HG03064 (cell line): Measurements from ENCODE around the gene GPX6.
"Not testable (repeated sequence)": the region's sequence is repeated elsewhere in the genome, so short reads cannot be mapped to it uniquely, and the experiment has no call there.

Source experiments
- ATAC-seq: cut with Tn5 transposase; IDR thresholded peaks from one replicate; pipeline ENCODE4 v1.9.1; 2021; ENCODE audit warnings: low read depth; ENCODE audit not compliant: unreplicated experiment

GPX6 gene

GRCh38 chr6:28486988-28487742 is 28.4 kb downstream of the GPX6 start:
- ATAC-seq, result no peak

DNA sequence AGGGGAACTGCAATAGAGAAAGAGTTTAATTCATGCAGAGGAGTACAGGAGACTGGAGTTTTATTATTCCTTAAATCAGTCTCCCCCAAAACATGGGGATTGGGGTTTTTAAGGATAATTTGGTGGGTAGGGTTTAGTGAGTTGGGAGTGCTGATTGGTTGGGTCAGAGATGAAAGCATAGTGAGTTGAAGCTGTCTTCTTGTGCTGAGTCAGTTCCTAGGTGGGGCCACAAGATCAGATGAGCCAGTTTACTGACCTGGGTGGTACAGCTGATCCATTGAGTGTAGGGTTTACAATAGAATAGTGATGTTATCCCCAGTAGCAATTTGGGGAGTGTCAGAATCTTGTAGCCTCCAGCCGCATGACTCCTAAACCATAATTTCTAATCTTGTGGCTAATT is 29.1 kb downstream of the GPX6 start:
- ATAC-seq, result no peak

GRCh38 chr6:28485482-28485881 is 30.1 kb downstream of the GPX6 start:
- no peak for ATAC-seq

DNA sequence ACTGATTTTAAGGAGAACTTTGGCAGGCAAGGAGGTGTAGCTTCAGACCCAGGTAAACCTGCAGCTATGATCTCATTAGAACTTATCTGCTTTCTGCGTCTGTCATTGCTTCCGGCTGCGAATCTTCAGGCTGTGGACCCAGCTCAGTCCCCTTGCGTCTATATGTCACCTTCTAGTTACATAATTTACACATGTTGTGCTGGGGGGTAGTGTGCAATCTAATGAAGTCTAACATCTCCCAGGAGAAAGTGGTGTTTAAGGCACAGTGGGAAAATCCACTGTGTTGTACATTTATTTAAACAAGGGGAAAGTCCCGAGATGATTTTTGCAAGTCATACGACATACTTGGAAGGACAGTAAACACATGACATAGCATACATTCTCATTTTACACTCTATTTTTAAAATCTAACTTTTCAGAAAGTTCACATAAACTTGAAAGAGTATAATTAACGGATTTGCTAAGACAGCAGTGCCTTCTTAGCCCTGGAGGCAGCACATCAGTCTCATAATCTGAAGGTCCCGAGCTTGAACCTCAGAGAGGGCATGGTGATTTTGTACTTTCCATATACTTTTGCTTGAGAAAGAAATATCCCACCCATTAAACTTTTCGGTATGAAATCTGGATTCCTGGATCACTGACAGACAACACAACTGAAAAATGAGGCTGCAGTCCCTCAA is 35.2 kb downstream of the GPX6 start:
- no peak for ATAC-seq

DNA sequence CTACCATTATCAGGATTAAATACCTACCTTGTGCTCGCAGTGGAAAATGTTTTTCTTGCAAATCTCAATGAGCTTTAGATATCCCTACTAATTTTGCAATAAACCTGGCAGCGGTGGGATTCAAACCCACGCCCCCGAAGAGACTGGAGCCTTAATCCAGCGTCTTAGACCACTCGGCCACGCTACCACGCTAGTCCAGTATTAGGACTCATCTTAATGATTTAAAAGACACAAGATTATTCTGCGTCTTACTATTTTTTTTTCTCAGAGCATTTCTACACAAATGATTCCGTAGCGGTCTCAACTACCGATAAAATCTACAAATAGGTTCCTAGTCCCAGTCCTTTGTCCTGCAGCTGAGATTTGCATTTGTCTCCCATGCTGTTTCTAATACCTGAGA is 37.1 kb downstream of the GPX6 start:
- ATAC-seq, result no peak

DNA sequence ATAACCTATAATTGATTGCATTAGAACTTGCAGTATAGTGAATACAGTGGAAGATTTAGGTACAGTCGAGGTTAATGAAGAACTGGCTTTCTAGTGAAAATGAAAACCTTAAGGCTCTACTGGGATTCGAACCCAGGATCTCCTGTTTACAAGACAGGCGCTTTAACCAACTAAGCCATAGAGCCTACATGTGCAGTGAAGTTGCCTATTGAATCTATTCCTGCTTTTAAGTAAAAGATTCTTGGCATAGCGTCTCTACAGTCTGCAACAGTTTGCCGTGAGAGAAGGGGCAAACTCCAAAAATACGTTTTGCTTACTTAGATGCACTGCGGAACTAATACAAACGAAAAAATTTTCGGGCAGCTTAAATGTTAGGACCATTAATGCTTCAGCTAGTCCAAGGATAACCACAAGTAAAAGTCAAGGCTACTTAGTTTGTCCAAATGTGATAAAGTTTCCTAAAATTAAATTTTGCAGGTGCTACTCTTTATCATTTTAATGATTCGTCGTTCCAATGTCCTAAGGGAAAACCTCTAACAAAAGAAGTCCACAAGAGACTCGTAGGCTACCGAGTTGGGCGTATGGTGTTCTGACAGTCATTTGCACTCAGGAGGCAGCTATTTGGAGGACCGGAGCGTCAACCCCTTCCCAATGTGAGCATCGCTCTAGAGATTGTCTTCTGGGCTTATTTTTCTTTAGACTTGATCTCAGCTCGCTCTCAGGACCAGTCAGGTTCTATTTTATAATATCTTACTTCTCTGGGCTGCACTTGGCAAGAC is 41.0 kb downstream of the GPX6 start:
- no peak for ATAC-seq

DNA sequence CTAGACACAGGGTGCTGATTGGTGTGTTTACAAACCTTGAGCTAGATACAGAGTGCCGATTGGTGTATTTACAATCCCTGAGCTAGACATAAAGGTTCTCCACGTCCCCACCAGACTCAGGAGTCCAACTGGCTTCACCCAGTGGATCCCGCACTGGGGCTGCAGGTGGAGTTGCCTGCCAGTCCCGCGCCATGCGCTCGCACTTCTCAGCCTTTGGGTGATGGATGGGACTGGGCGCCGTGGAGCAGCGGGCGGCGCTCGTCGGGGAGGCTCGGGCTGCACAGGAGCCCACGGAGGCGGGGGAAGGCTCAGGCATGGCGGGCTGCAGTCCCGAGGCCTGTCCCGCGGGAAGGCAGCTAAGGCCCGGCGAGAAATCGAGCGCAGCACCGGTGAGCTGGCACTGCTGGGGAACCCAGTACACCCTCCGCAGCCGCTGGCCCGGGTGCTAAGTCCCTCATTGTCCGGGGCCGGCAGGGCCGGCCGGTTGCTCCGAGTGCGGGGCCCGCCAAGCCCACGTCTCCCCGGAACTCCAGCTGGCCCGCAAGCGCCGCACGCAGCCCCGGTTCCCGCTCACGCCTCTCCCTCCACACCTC is 46.3 kb downstream of the GPX6 start:
- not testable (repeated sequence) for ATAC-seq

- ATAC-seq, result no peak
Measured at GRCh38 chr6:28468056-28468455, 47.5 kb downstream of the GPX6 start.

DNA sequence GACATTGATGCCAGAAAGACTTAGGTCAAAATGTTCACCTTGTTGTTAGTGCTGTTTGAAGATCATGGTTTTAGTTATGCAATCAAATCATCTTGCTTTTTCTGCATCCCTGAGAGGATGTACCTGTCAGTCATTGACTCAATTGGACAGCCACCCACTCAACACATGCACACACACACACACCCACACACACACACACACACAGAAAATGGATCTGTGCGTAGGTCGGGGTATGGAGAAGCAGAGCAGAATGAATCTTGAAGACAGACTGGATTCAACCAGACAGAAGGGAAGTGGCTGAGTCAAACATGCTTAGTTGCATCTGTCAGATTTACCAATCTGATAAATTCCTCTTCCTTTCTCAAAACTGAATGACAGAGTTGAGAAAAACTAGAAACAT is 53.2 kb downstream of the GPX6 start:
- ATAC-seq, result no peak

- no peak for ATAC-seq
Measured at GRCh38 chr6:28458568-28458967, 57.0 kb downstream of the GPX6 start.
